NCI-H1092 (cell line): ENCODE data around the gene SMAD4.
A peak's percentile ranks its signal among the peaks of the same experiment; 100 is the strongest.
"Not testable (repeated sequence)": the region's sequence is repeated elsewhere in the genome, so short reads cannot be mapped to it uniquely, and the experiment has no call there.

Source experiments
- DNase-seq: peaks from one replicate; lab custom pipeline; 2025; lab: John Stamatoyannopoulos, UW

SMAD4 gene

GRCh38 chr18:51070545-51070944 lies 40.5 kb downstream of the SMAD4 start:
- no peak for DNase-seq

DNA sequence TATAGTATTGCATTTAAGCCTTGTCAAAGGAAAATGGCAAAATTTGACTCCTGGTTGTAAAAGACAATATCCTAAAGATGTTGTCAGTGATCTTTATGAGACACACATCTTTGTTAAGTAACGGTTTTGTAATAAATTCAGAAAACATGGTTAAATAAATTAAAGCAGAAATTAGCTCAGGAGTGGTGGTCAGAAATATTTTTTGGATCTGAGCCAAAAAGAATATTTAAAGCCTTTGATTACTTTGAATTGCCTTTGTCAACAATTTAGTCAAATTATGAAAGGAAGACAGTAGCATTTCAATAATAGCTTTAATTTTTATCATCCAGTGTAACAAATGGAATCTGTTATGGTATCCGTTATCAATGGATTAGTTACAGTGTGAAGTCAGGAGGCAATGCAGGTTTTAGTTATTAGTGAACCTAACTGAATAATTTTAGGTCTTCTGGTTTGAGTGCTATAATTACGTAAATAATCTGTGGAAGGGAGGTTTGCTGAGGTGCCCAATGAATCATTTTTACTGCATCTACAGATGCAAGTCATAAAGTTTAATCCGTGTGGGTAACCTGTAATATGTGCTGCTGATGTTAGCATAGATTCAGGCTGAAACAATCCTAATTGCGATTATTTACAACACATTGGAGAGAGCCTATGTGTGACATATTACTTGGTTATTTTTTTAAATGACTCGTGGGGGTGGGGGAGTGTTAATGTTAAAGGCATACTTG lies 42.7 kb downstream of the SMAD4 start:
- no peak for DNase-seq

GRCh38 chr18:51074605-51075004 lies 44.6 kb downstream of the SMAD4 start:
- DNase-seq, result no peak

- no peak for DNase-seq
Measured at GRCh38 chr18:51076503-51076902, 46.5 kb downstream of the SMAD4 start.

- DNase-seq, result no peak
Measured at GRCh38 chr18:51077217-51077616, 47.2 kb downstream of the SMAD4 start.

- no peak for DNase-seq
Measured at GRCh38 chr18:51078026-51078425, 48.0 kb downstream of the SMAD4 start.

GRCh38 chr18:51082571-51083267 lies 52.7 kb downstream of the SMAD4 start:
- DNase-seq, result no peak

DNA sequence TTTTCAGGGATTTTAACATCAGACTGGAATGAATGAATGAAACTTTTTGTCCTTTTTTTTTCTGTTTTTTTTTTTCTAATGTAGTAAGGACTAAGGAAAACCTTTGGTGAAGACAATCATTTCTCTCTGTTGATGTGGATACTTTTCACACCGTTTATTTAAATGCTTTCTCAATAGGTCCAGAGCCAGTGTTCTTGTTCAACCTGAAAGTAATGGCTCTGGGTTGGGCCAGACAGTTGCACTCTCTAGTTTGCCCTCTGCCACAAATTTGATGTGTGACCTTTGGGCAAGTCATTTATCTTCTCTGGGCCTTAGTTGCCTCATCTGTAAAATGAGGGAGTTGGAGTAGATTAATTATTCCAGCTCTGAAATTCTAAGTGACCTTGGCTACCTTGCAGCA lies 53.4 kb downstream of the SMAD4 start:
- no peak for DNase-seq

- DNase-seq, result no peak
Measured at GRCh38 chr18:51088410-51088809, 58.4 kb downstream of the SMAD4 start.

DNA sequence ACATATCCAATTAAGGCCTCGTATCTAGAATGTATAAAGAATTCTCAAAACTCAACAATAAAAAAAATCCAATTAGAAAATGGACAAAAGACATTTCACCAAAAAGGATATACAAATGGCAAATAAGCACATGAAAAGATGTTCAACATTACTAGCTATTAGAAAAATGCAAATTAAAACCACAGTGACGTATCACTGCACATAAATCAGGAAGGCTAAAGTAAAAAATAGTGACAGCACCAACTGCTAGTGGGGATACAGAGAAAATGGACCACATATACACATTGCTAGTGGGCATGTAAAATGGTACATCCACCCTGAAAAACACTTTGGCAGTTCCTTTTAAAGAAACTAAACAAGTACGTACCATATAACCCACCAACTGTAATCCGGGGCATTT lies 59.7 kb downstream of the SMAD4 start:
- no peak for DNase-seq

GRCh38 chr18:51091270-51091669 lies 61.3 kb downstream of the SMAD4 start:
- DNase-seq, result no peak

GRCh38 chr18:51092117-51092516 lies 62.1 kb downstream of the SMAD4 start:
- no peak for DNase-seq

GRCh38 chr18:51092967-51093366 lies 63.0 kb downstream of the SMAD4 start:
- DNase-seq, result not testable (repeated sequence)

DNA sequence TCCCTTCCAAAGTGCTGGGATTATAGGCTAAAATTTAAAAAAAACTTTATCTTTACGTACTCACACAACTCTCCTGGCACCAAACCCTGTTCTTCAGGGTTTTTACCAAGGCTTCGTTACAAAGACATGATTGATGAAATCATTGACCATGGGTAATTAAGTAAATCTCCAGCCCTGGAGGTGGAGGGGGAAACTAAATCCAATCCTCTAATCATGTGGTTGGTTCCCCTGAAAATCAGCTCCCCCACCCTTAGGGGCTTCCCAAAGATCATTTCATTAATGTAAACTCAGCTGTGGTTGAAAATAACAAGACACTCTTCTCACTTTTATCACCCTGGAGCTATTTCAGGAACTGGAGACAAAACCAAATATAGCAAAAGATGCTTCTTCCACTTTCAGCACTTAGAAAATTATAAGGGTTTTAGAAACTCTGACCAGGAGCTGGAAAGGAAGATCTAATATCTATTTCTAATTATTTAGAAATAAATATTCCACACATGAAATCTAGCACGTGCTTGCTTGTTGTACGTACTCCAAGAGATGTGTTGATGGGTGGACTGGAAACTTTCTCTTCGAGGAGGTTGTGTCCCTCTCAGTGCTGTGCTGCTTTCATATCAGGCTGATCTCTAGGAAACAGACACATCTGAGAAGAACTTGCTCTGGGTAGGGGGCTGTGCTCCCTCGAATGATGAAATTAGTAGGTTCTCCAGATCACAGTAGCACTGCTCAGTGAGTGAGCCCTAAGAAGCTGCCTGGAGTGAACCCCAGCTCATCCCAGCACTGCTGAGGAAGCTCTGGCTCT lies 67.2 kb downstream of the SMAD4 start:
- no peak for DNase-seq

DNA sequence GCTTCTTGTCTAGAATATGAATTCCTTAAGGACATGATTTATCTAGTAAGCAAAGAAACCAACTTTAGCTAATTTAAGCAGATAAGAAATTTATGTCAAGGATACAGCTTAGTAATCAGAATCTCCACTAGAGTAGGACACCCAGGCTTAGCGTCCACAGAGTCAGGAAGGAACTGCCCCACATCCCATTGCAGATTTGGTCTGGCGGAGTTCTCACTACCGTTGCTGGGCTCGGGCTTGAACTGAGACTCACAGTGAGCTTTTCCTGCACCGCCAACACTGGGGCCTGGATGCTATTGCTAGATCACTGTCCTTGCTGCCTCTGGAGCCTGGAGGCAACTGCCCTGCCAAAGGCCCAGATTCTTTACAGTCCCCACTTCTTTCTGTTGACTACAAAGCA lies 68.1 kb downstream of the SMAD4 start:
- no peak for DNase-seq

- DNase-seq, result no peak
Measured at GRCh38 chr18:51098513-51098912, 68.5 kb downstream of the SMAD4 start.

DNA sequence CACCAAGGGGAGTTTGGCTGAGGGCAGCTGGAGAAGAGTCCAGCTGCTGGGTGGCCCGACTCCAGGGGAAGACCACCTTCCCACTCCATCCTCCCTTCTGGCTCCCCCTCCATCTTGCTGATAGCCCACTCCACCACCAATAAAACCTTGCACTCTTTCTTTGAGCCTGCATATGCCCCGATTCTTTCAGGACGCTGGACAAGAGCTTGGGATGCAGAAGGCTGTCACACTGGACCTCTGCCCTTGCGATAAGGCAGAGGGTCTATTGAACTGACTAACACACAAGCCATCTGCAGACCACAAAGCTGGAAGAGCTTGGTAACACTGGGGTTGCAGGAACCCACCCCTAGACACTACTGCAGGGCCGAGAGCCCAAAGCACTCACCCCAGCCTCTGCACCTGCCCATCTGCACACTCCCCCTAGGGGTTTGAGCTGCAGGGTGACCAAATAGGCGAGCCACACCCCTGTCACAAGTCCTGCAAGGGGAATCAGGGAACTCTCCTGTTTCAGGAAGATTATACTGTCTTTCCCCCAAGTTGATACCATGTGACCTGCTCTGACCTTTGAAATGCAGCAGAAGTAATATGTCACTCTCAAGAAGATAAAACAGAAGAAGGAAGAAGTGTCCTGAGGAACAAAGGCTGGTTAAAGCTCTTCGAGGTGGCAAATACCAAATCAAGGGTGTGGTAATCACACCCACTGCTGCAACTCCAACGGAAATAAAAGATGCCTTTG lies 70.5 kb downstream of the SMAD4 start:
- no peak for DNase-seq

DNA sequence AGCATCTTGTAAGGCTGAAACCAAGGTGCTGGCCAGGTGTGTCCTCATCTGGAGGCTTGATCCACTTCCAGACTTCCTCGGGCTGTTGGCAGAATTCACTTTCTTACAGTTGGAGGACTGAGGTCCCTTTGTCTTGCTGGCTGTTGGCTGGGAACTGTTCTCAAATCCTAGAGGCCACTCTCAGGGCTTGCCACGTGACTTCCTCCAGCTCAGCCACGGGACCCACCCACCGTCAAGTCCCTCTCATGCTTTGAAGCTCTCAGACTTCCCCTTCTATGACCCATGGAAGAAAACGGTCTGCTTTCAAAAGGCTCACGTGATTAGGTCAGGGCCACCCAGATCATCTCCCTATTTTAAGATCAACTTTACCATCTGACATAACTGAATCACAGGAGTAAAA lies 77.1 kb downstream of the SMAD4 start:
- no peak for DNase-seq

- DNase-seq, result no peak
Measured at GRCh38 chr18:51107598-51108305, 77.7 kb downstream of the SMAD4 start.

DNA sequence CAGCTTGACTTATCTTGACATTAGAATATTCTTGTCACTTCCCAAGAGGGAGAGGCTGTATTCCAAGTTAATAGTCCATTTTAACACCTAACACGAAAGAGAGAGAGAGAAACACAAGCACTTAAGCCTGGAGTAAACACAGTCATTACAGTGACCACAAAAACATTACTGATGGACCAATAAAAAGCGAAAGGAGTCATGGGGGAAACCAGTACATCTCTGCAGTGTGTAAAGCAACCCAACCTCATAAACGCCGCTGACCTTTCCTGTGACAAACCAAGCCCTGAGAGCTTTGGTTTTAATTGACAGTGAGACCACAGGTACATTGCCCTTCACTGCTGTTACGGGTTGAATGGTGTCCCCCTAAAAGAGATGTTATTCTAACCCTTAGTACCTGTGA lies 78.3 kb downstream of the SMAD4 start:
- DNase-seq, result no peak

- DNase-seq, result peak; percentile 36
Measured at GRCh38 chr18:51110073-51110797, 80.2 kb downstream of the SMAD4 start.
